Parathyroid adenoma (tissue), 2 donors: Measurements from ENCODE around the gene TFB2M.

Experiments
- H2AFZ ChIP-seq: fragments of 300-600 bp; sonication (generic); one replicate; pipeline ENCODE4 v1.7.0; 2017; ENCODE audit warnings: antibody characterized with exemption, mild to moderate bottlenecking
- H3K27ac ChIP-seq: fragments of 300-600 bp; sonication (generic); one replicate; pipeline ENCODE4 v1.7.0; 2017
- H3K27me3 ChIP-seq: fragments of 300-600 bp; sonication (generic); one replicate; pipeline ENCODE4 v1.7.0; 2017; ENCODE audit warnings: low read length; ENCODE audit not compliant: control insufficient read depth, insufficient read depth
- H3K36me3 ChIP-seq: fragments of 300-600 bp; sonication (generic); one replicate; pipeline ENCODE4 v1.7.0; 2017; ENCODE audit warnings: low read length; ENCODE audit not compliant: control insufficient read depth, insufficient read depth
- H3K4me1 ChIP-seq: fragments of 300-600 bp; sonication (generic); one replicate; pipeline ENCODE4 v1.7.0; 2017; ENCODE audit warnings: control low read depth
- H3K4me2 ChIP-seq: fragments of 300-600 bp; sonication (generic); one replicate; pipeline ENCODE4 v1.7.0; 2017; ENCODE audit warnings: low read length
- H3K4me3 ChIP-seq: fragments of 300-600 bp; sonication (generic); one replicate; pipeline ENCODE4 v1.7.0; 2017; ENCODE audit warnings: low read depth, low read length
- H3K79me2 ChIP-seq: fragments of 300-600 bp; sonication (generic); one replicate; pipeline ENCODE4 v1.7.0; 2017; ENCODE audit warnings: control low read depth
- H3K9ac ChIP-seq: fragments of 300-600 bp; sonication (generic); one replicate; pipeline ENCODE4 v1.7.0; 2017; ENCODE audit warnings: mild to moderate bottlenecking
- H3K9me3 ChIP-seq: fragments of 300-600 bp; sonication (generic); one replicate; pipeline ENCODE4 v1.7.0; 2017; ENCODE audit warnings: low read length; ENCODE audit not compliant: control insufficient read depth
- CTCF ChIP-seq: fragments of 300-600 bp; sonication (generic); IDR thresholded peaks from one replicate; pipeline ENCODE4 v1.7.0; 2017; ENCODE audit warnings: antibody characterized with exemption, mild to moderate bottlenecking
- donor health status: primary hyperparathyroidism.

TFB2M gene

GRCh38 chr1:246532519-246532918, 33.5 kb downstream of the TFB2M start:
- H3K4me2 ChIP-seq: no peak overlapping the region
- H3K27ac ChIP-seq: no peak overlapping the region
- H3K9me3 ChIP-seq: no peaks in the 10 kb centered on the region
- no peak overlapping the region for H2AFZ ChIP-seq
- no peak for TF ChIP-seq CTCF
- no peaks in the 10 kb centered on the region for H3K4me1 ChIP-seq
- no peak overlapping the region for H3K9ac ChIP-seq
- H3K27me3 ChIP-seq: no peaks in the 10 kb centered on the region
- no peaks in the 10 kb centered on the region for H3K79me2 ChIP-seq
- H3K36me3 ChIP-seq: no peaks in the 10 kb centered on the region
- no peak overlapping the region for H3K4me3 ChIP-seq

GRCh38 chr1:246530482-246530881, 35.6 kb downstream of the TFB2M start:
- no peaks in the 10 kb centered on the region for H3K79me2 ChIP-seq
- H3K9ac ChIP-seq: no peak overlapping the region
- H3K4me3 ChIP-seq: no peak overlapping the region
- no peak overlapping the region for H3K4me2 ChIP-seq
- no peaks in the 10 kb centered on the region for H3K27me3 ChIP-seq
- H3K4me1 ChIP-seq: no peaks in the 10 kb centered on the region
- no peak overlapping the region for H2AFZ ChIP-seq
- no peaks in the 10 kb centered on the region for H3K9me3 ChIP-seq
- no peak overlapping the region for H3K27ac ChIP-seq
- no peaks in the 10 kb centered on the region for H3K36me3 ChIP-seq
- no peak for TF ChIP-seq CTCF

GRCh38 chr1:246528933-246529731, 36.9 kb downstream of the TFB2M start:
- Histone ChIP-seq H3K4me1 (no peaks in the 10 kb centered on the region), H3K4me3 (no peak overlapping the region), H3K4me2 (no peak overlapping the region), H2AFZ (no peak overlapping the region), H3K27me3 (no peaks in the 10 kb centered on the region), H3K9ac (no peak overlapping the region), H3K79me2 (no peaks in the 10 kb centered on the region), H3K27ac (no peak overlapping the region), H3K9me3 (no peaks in the 10 kb centered on the region), H3K36me3 (no peaks in the 10 kb centered on the region)
- TF ChIP-seq CTCF: no peak

GRCh38 chr1:246527402-246528088, 38.5 kb downstream of the TFB2M start:
- no peak overlapping the region for H2AFZ ChIP-seq

More at GRCh38 chr1:246527402-246528088, 38.5 kb downstream of the TFB2M start:
- Histone ChIP-seq H3K4me1 (no peaks in the 10 kb centered on the region), H3K9ac (no peak overlapping the region), H3K27ac (no peak overlapping the region), H3K4me3 (no peak overlapping the region), H3K27me3 (no peaks in the 10 kb centered on the region), H3K4me2 (no peak overlapping the region), H3K79me2 (no peaks in the 10 kb centered on the region), H3K36me3 (no peaks in the 10 kb centered on the region), H3K9me3 (no peaks in the 10 kb centered on the region)
- no peak for TF ChIP-seq CTCF
